DOHH2 (cell line): ENCODE results near the gene RSF1.

Experiments
- EZH2phosphoT487 ChIP-seq: fragments of 200-600 bp; sonication (generic); IDR thresholded peaks from 2 replicates; pipeline ENCODE4 v1.6.1; 2017; ENCODE audit warnings: borderline replicate concordance, mild to moderate bottlenecking, antibody characterized with exemption, low read length, moderate library complexity, mixed read lengths
- TF ChIP-seq, protein P1 (sequence below): fragments of 200-600 bp; sonication (generic); IDR thresholded peaks from one replicate; pipeline ENCODE4 v1.5.1; 2014; ENCODE audit warnings: antibody characterized with exemption, mild to moderate bottlenecking, low read depth, low read length; ENCODE audit not compliant: poor library complexity, severe bottlenecking

DNA sequence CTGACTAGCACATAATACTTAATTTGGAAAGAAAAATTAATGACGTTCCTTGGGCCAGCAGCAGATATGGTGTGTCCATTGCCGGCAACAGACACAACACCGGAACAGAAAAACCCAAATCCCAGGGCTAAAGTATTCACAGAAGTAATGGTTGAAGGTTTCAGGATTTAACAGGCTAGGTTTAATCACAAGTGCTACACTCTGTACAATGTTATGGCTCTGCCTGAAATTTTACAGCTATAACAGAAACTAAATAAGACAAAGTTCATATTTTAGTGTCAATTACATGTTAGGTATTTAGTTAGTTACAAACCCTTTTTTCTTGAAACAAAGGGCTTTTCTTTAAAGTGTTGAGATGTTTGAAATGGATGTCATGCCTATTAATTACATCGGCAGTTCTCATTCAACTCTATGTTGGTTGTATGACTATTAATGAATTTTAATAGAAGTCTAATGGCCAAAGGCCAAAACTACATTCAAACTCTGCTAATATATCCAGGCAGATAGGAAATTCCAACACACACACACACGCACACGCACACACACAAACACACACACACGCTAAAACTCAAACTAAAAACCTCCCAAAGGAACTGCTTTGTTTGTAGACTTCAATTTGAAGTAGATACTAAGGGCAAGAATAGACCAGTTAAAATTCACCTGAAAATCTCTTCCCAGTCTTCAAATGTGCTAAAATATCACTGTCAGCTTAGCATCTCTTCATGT lies 155.1 kb downstream of the RSF1 start:
- TF ChIP-seq, protein P1, sequence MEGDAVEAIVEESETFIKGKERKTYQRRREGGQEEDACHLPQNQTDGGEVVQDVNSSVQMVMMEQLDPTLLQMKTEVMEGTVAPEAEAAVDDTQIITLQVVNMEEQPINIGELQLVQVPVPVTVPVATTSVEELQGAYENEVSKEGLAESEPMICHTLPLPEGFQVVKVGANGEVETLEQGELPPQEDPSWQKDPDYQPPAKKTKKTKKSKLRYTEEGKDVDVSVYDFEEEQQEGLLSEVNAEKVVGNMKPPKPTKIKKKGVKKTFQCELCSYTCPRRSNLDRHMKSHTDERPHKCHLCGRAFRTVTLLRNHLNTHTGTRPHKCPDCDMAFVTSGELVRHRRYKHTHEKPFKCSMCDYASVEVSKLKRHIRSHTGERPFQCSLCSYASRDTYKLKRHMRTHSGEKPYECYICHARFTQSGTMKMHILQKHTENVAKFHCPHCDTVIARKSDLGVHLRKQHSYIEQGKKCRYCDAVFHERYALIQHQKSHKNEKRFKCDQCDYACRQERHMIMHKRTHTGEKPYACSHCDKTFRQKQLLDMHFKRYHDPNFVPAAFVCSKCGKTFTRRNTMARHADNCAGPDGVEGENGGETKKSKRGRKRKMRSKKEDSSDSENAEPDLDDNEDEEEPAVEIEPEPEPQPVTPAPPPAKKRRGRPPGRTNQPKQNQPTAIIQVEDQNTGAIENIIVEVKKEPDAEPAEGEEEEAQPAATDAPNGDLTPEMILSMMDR: no peak
- no peak for TF ChIP-seq EZH2phosphoT487
